Measurements from ENCODE around the gene SLC35A5.

DNA sequence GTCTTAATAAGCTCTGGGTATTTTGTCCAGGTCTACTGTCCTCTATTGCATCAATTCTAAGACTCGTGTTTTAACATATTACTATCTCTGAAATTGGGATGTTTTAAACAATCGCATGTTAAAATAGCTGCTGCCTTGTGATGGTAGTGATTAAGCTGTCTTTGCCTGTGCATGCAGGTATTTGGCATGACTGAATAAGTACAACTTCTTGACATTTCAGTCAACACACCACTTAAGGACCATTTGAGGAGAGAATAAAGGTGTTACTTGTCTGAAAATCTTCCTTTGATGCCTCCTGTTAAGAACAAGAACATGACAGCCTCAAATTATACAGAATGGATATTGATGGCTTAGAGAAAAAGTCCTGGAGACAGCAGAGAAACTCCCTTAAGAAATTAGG is 33.0 kb downstream of the SLC35A5 start:
- TF ChIP-seq EZH2 (IDR thresholded peaks at IDR 0.05; ENCODE audit: insufficient read depth, poor library complexity, severe bottlenecking) = no peak
- no peak for TF ChIP-seq EZH2phosphoT487 (IDR thresholded peaks at IDR 0.05; ENCODE audit: insufficient read depth, low read depth)
